ENCODE data around the gene JMJD8. TPM values are rescaled to one million over a fixed set of nuclear protein-coding genes. Genes with fewer than 3 reads are reported as not detected.
A peak's percentile ranks its signal among the peaks of the same experiment; 100 is the strongest.

The JMJD8 gene
- total and polyA plus RNA-seq, 9 of the 15 experiments (the other 6 are each of a cell fraction or from before 2014, with no cell fraction given): 1.2 to 50.6 (median 29.3) TPM

DNA sequence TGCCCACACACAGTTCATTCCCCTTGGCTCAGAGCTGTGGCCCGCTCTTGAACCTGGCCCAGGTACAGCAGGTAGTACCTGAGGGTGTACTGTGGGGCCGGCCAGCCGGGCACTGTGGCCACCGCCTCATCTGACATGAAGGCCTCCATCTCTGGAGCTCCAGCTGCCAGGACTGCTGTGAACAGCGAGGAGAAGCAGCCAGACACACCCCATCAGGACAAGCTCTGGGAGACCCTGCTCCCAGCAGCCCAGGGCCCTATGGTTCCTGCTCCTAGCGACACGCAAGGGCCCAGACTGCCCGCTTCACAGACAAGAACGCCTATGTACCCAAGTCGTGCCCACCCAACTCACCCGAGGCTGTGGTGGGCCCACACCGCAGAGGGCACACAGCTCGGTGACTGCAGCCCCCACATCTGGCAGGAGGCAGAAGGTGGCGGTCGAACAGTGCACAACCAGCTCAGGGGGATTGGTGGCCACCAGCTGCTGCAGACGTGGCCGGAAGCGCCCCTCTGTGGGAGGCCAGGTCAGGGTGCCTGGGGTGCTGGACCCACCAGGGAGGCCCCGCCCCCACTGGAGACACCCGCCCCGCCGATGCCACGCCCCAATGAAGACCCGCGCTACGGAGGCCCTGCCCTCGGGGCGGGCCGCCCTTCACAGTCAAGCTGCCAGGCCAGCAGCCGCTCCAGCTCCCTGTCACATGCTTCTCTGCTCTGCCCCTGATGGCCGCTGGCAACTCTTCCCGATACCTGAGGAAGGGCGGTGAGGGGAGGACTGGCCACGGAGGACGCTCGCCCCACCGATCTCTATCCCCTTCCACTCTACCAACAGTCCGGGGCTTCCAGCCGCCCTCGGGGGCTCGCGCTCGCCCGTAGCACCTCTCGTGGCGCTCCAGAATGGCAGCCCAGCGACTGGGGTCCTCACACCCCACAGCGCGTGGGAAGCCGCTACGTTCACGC lies 5.0 kb downstream of the JMJD8 start (continued):
- TF ChIP-seq, protein P1, sequence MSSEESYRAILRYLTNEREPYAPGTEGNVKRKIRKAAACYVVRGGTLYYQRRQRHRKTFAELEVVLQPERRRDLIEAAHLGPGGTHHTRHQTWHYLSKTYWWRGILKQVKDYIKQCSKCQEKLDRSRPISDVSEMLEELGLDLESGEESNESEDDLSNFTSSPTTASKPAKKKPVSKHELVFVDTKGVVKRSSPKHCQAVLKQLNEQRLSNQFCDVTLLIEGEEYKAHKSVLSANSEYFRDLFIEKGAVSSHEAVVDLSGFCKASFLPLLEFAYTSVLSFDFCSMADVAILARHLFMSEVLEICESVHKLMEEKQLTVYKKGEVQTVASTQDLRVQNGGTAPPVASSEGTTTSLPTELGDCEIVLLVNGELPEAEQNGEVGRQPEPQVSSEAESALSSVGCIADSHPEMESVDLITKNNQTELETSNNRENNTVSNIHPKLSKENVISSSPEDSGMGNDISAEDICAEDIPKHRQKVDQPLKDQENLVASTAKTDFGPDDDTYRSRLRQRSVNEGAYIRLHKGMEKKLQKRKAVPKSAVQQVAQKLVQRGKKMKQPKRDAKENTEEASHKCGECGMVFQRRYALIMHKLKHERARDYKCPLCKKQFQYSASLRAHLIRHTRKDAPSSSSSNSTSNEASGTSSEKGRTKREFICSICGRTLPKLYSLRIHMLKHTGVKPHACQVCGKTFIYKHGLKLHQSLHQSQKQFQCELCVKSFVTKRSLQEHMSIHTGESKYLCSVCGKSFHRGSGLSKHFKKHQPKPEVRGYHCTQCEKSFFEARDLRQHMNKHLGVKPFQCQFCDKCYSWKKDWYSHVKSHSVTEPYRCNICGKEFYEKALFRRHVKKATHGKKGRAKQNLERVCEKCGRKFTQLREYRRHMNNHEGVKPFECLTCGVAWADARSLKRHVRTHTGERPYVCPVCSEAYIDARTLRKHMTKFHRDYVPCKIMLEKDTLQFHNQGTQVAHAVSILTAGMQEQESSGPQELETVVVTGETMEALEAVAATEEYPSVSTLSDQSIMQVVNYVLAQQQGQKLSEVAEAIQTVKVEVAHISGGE (CRISPR knock-in tag; IDR thresholded peaks at IDR 0.05): no peak
- no peak for TF ChIP-seq RBM39 (optimal IDR thresholded peaks at IDR 0.05; ENCODE audit: low read depth, low read length)
- TF ChIP-seq, protein P2, sequence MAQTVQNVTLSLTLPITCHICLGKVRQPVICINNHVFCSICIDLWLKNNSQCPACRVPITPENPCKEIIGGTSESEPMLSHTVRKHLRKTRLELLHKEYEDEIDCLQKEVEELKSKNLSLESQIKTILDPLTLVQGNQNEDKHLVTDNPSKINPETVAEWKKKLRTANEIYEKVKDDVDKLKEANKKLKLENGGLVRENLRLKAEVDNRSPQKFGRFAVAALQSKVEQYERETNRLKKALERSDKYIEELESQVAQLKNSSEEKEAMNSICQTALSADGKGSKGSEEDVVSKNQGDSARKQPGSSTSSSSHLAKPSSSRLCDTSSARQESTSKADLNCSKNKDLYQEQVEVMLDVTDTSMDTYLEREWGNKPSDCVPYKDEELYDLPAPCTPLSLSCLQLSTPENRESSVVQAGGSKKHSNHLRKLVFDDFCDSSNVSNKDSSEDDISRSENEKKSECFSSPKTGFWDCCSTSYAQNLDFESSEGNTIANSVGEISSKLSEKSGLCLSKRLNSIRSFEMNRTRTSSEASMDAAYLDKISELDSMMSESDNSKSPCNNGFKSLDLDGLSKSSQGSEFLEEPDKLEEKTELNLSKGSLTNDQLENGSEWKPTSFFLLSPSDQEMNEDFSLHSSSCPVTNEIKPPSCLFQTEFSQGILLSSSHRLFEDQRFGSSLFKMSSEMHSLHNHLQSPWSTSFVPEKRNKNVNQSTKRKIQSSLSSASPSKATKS (CRISPR knock-in tag; IDR thresholded peaks at IDR 0.05): no peak
- no peak for TF ChIP-seq NUFIP1 (IDR thresholded peaks at IDR 0.05; ENCODE audit: partially characterized antibody)
- no peak for TF ChIP-seq ZNF224 (CRISPR knock-in tag; IDR thresholded peaks at IDR 0.05)
- no peak for TF ChIP-seq RUNX1 (IDR thresholded peaks at IDR 0.05; ENCODE audit: low read depth)
- no peak for TF ChIP-seq FOXJ3 (CRISPR knock-in tag; IDR thresholded peaks at IDR 0.05)
- TF ChIP-seq EGR1 (conservative IDR thresholded peaks at IDR 0.05): peak; percentile 31; the same call in 1 of the 2 replicates
- no peak for TF ChIP-seq ZNF561 (CRISPR knock-in tag; conservative IDR thresholded peaks at IDR 0.05)
- TF ChIP-seq NEUROD1 (IDR thresholded peaks at IDR 0.05; ENCODE audit: borderline replicate concordance, low read depth, low read length, partially characterized antibody): no peak
- TF ChIP-seq SIRT6 (IDR thresholded peaks at IDR 0.05; ENCODE audit: low read depth, low read length): no peak
- no peak for TF ChIP-seq FOXJ2 (tag; IDR thresholded peaks at IDR 0.05)
- TF ChIP-seq YY1 (IDR thresholded peaks at IDR 0.05; ENCODE audit: borderline replicate concordance in 1 of 3, control insufficient read depth in 1 of 3, extremely low read depth in 1 of 3, insufficient read depth in 3 of 3, insufficient read length in 1 of 3, insufficient replicate concordance in 2 of 3, low read depth in 1 of 3, low read length in 2 of 3): peak in 2 of 3 experiments; percentile 8 to 17
- TF ChIP-seq, protein P3, sequence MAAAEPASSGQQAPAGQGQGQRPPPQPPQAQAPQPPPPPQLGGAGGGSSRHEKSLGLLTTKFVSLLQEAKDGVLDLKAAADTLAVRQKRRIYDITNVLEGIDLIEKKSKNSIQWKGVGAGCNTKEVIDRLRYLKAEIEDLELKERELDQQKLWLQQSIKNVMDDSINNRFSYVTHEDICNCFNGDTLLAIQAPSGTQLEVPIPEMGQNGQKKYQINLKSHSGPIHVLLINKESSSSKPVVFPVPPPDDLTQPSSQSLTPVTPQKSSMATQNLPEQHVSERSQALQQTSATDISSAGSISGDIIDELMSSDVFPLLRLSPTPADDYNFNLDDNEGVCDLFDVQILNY (CRISPR knock-in tag; IDR thresholded peaks at IDR 0.05): no peak
- TF ChIP-seq, protein P4, sequence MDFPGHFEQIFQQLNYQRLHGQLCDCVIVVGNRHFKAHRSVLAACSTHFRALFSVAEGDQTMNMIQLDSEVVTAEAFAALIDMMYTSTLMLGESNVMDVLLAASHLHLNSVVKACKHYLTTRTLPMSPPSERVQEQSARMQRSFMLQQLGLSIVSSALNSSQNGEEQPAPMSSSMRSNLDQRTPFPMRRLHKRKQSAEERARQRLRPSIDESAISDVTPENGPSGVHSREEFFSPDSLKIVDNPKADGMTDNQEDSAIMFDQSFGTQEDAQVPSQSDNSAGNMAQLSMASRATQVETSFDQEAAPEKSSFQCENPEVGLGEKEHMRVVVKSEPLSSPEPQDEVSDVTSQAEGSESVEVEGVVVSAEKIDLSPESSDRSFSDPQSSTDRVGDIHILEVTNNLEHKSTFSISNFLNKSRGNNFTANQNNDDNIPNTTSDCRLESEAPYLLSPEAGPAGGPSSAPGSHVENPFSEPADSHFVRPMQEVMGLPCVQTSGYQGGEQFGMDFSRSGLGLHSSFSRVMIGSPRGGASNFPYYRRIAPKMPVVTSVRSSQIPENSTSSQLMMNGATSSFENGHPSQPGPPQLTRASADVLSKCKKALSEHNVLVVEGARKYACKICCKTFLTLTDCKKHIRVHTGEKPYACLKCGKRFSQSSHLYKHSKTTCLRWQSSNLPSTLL (IDR thresholded peaks at IDR 0.05): no peak

Data from K562 (cell line).